ENCODE measurements around the gene CDH6.
A peak's percentile ranks its signal among the peaks of the same experiment; 100 is the strongest.

CDH6 gene

DNA sequence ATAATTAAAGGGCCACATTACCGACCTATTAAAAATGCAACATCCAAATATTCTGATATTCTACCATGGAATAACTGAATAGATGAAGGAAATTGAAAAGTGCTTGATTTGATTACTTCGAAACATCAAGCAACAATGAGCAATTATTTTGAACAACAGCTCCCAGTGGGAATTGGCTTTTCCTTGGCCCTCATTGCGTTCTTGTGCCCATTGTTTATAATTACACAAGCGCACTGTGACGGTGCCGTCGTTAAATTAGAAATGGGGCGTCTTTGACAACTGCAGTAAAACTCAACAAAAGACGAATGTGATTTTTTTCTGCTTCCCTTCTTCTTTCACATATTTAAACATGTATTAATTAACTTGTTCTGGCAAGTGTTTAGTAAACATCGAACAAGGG lies 61.6 kb downstream of the CDH6 start:
- DNase-seq = no peak

DNA sequence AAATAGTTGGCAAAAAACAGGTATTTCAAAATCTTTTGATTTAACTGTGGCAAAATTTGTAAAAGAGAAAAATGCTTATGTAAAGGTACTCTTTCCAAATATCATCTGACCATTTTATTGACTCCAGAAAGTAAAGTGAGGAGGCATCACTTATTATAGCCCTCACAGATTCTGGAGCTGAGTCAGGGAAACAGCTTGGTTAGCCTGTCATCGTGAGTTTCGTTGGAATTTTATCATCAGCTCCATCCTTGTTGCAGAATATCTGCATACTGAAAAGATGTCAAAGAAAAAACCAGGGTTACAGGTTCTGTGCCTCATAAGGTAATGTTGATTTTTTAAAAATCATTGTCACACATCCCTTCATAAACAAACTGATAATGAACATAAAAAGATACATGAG lies 74.8 kb downstream of the CDH6 start:
- DNase-seq = no peak

DNA sequence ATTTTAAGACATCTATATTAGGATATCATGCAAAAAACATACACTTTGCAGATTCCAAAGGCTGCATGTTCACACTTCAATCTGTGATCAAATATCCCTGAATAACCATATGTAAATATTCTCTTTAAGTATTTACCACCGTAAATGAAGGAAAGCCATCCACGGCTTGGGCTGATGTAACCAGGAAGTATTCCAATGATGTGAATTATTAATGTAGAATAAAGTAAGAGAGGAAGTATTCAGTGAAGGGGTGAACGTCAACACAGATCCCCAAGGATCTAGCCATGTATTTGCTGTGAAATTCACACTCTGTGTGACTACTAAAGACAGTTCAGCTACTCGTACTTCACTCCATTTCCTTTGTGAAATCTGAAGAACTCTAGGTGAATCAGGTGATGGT lies 75.2 kb downstream of the CDH6 start:
- no peak for DNase-seq

DNA sequence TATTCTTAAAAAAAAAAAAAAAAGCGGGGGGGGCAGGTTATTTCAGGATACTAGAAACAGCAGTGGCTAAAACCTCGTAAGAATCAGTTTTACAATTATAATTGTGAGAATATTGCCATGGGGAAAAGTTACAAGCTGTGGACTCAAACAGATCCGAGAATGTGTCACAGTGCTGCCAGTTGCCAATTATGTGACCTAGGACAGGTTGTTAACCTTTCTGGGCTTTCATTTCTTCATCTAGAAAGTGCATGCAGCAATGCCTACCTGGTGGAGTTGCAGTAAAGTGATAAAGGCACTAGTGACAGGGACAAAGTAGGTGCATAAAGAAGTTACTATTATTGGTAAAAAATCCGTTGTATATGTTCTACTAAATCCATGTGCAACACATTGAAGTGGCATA lies 75.8 kb downstream of the CDH6 start:
- DNase-seq = no peak

DNA sequence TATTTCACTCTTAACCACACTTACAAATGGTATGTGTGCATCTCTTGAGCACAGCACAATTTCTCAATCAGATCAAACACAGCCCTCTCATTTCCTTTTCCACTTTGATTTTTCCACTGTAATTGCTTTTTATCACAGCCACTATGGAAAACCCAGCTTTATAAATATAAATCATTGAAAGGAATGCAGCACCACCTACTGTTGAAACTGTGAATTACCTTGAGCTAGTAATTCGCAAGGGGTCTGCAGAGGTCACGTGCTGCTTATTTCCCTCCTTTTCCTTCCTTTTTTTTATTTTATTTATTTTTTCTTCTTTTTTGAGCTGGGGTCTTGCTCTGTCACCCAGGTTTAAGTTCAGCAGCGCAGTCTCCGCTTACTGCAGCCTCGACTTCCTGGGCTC lies 76.9 kb downstream of the CDH6 start:
- DNase-seq = peak; percentile 31 to 63

DNA sequence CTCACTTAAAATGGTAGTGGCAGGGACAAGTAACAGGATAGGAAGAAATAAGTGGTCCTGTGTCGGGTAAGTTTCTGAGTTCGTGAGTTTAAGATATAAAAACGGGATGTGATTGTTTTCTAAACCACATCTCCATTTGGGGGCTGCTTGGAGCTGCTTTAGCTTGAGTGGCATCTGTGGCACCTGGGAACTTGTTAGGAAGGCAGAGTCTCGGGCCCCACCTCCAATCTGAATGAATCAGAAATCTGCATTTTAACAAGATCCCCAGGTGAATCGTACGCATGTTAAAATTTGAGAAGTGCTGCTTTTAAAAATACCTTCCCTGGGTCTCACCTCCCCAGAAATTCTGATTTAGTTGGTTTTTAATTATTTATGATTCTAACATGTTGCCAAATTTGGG lies 78.1 kb downstream of the CDH6 start:
- no peak for DNase-seq

DNA sequence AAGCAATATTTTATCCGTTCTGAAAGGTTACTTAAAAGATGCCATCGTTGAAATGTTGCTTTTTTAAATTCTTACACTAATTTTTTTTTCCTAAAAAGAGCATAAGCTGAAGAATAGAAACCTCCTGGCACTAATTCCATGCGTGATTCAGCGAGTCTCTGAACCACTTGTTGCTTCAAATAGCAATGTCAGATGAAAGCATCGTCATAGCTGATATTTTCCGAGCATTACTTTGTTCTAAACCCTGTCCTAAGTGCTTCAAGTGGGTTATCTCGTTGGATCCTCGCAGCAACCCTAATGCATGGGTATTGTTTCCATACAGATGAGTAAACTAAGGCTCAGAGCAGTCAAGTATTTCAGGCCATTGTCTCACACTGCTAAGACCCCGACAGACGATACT lies 79.7 kb downstream of the CDH6 start:
- no peak for DNase-seq

DNA sequence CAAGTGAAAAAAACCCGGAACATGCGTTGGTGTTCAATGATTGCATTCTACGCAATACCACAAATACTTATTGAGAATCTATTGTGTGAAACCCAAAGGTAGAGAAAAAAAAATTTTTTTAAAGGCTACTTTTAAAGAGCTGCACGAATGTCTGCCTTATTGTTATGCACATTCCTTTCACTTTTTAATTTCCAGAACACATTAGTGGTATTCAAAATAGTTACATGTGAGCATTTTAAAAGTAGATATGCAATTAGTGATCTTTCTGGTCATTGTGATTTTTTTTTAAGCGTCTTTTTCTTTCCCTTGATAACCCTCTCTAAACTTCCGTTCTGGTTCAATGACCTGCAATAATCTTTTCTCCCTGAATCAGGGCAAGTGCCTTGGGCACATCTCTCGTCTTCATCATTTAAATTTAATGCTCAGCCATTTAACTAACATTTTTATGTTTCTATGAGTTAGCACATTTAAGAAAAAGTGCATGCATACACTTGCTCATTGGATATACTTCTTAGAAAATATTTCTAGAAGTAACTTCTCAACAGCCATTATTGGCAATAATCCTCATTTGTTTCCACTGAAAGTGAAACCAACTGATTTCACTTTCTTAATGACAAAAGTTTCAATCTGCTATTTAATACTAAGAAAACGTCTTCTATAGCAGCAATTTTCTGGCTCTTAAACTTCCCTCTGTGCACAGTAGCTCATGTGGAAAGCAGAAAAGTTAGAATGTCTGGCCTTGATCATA lies 80.3 kb downstream of the CDH6 start:
- DNase-seq = no peak

DNA sequence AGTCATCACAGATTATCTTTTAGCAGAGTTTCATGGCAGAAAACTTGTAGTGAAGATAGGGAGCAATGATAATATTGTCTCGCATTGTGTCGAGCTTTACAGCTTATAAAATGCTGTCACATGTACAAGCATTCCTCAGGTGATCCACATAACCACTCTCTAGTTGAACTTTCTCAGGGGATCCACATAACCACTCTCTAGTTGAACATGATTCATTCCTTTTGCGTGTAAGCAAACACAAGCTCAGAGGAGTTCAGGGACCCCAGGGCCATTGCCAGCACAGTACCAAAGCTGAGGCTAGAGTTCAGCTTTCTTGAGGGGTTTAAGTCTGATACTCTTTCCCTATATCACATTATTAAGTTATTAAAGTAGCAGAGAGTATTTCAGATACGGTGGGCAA lies 86.7 kb downstream of the CDH6 start:
- DNase-seq = no peak

DNA sequence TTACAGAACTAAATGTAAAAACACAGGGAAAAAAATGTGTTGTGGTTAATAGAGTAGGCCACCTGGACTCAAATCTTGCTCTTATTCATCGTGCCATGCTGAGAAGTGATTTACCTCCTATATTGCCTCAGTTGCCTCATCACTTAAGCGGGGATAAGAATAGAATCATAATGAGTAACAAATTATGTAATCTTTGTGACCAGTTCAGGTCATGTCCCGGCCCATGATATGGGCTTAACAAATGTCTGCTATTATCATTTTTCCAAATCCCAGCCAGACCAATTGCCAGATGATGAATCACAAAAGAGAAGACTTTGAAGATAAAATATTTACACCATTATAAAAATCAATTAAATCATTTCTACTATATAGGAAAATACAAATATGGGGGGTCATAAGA lies 89.8 kb downstream of the CDH6 start:
- DNase-seq = no peak

DNA sequence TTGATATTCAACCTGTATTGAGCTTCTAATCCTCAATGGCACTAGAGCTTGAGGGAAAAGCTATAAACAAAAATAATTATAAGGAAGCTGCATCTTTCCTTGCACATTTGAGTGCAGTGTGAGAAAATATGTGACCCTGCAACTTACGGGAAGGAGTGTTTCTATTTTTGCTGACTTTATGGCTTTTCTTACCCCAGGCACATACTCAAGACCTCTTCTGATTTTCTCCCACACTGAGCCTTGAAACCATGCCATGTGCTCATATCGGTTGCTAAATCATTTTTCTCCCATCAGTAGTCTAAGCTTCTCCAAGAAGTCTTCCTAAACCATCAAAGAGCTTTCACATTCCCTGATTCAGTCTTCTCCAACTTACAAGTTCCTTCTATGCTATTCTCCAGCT lies 91.5 kb downstream of the CDH6 start:
- DNase-seq = no peak

DNA sequence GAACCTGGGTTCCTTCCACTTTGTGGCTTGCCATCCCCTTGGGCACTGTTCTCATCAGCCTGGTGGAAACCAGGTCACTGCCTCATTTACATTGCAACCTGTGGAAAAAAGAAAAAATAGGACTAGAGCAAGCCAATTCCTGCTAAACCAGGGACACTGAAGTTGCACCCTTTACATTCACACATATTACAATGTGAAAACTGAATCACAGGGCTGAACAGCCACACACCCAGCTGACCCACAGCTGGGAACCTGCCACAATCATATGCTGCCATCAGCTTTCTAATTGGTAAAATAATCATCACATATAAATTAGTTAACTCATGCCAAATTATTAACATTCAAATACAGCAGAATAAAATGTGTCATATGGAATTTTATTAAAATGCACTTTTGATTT lies 94.5 kb downstream of the CDH6 start:
- DNase-seq = no peak

DNA sequence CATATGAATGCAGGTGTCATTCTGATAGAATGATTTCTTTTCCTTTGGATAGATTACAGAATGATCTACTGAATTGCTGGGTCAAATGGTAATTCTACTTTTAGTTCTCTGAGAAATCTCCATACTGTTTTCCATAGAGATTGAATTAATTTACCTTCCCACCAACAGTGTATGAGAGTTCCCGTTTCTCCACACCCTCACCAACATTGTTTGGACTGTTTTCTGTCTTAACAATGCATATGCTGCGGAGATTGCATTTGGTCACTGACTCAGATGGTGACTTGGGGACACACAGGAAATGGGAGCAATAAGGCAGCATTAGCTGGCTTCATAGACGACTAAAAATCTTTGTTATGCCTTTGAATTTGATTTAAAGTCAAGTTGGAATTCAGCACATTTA lies 95.9 kb downstream of the CDH6 start:
- no peak for DNase-seq

DNA sequence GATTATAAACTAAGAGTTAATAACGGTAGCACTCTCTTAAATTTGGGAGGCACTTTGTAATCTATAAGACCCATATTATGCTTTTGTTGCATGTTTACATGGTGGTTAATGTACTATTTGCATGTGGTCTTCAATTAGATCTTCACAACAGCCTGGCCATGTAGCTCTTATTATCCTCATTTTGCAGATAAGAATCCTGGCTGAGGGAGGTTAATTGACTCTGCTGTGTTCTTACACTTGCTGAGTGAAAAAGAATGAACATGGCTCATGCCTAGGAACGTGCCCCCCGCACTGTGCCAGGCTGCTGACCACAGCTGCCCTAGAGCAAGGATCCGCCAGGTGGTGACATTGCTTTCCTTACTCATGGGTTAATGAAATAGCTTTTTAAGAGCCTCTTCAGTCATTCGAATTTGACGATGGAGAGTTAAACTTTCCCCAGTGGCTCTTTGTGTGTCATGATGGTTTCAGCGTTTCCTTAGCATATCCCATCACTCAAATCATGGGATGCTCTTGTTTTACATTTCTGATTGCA lies 97.9 kb downstream of the CDH6 start:
- DNase-seq = no peak

DNA sequence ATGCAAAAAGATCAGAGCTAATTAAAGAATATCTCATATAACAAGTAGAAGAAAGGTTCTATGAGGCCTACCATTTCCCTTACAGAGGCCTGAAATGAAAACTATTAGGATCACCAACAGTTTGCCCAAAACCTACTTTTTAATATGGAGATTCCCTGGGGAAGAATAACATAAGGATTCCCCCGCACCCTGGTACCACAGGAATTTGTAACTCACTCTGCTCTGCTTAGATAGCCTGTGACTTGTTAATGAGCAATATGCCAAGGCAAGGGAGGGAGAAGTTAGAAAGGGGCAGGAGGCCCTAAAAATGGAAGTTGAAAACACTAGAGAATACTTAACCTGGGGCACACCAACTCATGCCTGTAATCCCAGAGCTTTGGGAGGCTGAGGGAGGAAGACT lies 107.0 kb downstream of the CDH6 start:
- no peak for DNase-seq

DNA sequence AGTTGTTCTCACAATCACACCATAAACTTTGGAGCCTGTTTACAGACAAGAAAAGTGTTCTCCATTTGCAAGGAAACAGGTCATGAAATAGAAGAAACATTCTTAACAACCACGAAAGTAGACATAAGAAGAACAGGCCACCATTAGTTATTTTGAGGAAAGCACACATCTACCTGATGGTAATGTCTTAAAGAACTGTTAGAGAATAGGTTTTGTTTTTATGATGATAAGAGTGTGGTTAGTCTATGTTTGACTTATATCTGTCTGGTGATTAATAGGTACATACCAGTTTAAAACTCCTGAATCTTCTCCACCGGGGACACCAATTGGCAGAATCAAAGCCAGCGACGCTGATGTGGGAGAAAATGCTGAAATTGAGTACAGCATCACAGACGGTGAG lies 108.3 kb downstream of the CDH6 start:
- DNase-seq = no peak

DNA sequence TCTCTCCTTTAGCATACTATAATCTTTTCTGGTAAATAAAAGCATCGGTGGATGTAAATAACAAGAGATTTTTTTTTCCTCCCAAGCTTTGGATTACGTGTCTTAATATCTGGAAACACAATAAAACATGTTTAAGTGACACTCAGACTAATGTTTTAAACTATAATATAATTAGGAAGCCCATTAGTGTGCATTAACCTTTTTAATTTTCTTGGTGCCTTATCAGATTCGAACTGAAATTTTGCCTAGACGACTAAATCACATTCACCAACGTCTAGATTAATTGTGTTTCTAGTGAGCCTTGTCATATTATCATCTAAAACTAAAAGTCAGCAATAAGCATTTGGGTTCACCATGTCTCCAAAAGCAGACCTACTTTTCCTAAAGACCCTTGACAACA lies 110.2 kb downstream of the CDH6 start:
- DNase-seq = no peak

DNA sequence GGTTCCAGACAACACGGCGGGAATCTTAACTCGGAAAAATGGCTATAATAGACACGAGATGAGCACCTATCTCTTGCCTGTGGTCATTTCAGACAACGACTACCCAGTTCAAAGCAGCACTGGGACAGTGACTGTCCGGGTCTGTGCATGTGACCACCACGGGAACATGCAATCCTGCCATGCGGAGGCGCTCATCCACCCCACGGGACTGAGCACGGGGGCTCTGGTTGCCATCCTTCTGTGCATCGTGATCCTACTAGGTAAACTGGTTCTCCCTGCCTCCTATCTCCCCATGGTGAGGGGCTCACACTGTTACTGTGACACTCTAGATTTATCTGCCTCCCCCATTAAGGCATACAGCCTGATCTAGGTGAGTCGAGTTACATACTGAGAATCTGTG lies 124.2 kb downstream of the CDH6 start:
- DNase-seq = no peak

DNA sequence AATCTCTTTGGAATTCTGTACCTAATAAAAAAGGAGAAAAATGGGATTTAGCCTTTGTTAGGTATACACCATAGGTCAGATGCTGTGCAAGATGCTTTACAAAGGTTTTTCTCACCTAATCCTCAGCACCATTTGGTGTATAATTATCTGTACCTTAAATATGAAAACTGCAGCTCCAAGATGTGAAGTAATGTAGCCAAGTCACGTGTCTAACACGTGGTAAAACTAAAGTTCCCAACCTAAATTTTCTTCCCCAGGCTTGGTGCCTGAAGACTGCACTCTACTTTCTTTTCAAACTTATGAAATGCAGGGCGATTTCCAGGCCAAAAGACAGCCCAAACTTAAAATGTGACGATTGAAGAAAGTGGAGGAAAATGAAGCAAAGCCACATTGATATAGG lies 125.8 kb downstream of the CDH6 start:
- DNase-seq = no peak

DNA sequence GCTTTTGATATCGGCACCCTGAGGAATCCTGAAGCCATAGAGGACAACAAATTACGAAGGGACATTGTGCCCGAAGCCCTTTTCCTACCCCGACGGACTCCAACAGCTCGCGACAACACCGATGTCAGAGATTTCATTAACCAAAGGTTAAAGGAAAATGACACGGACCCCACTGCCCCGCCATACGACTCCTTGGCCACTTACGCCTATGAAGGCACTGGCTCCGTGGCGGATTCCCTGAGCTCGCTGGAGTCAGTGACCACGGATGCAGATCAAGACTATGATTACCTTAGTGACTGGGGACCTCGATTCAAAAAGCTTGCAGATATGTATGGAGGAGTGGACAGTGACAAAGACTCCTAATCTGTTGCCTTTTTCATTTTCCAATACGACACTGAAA lies 129.5 kb downstream of the CDH6 start:
- no peak for DNase-seq

DNA sequence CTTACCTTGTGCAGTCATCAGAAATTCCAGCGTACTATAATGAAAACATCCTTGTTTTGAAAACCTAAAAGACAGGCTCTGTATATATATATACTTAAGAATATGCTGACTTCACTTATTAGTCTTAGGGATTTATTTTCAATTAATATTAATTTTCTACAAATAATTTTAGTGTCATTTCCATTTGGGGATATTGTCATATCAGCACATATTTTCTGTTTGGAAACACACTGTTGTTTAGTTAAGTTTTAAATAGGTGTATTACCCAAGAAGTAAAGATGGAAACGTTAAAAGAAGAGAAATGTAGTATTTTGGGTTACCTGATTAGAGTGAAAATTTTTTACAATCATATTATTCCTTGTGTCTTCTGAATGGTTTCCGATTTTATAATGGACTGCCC lies 131.4 kb downstream of the CDH6 start:
- no peak for DNase-seq

DNA sequence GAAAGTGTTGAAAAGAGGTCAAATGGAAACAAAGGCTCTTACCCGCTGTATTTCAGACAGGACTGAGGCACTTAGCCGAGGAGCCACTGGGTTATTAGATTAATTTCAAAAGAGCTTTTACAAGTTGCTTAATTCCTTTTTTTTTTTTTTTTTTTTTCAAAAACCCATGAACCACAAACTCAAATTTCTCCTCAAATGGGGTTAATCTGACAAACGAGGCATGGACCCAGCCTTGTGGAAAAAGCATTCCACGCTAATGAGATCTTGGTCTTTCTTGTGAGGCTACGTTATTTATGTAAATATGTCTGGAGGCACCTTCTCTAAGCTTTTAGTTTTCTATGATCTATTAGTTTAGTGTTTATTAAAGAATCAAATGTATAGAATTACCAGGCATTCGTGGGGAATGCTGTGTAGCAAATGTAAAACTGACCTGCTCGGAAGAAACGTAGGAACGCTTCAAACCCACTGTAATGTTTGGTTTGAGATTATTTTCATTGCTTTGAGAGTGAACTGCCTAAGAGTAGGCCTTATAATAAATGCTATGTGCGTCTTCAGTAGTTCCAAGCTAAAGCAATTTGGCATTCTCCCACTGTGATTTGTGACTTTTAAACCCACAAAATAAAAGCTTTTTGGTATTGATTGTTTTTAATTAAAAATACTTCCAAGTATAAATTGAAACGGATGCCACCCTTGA lies 134.7 kb downstream of the CDH6 start:
- DNase-seq = no peak

DNA sequence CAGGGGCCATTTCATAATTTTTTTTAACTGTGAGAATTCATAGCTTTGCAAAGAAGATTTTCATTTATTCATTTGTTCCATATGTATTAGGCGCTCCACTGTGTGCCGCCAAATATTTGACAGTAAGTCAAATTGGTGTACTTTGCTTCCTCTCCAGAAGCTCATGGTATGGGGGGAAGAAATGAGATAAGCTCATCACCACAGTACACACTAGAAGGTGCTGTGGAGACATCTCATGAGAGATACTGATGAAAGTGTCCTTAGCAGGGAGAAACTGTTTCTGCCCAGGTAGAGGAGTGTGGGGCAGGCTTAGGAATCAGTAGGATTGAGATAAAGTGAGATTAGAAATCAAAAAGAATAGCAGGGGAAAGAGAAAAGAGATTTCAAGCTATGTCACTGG lies 136.2 kb downstream of the CDH6 start:
- no peak for DNase-seq

DNA sequence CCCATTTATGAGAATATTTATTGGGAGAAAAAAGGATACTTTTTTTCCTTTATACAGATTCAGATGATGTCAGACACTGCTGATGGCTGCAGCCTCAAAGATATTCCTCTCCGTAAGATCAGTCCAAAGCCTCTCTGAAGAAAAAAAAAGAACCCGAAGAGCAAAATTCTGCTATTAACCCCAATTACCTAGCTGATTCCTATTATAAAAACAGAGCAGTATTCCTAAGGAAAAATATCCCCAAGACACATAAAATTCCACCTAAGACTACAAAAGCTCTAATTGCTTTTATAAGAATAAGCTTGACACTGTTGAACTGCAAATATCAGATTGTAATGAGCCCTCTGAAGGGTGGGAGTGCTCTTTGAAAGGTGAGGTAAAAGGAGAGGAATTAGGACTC lies 138.7 kb downstream of the CDH6 start:
- DNase-seq = no peak

DNA sequence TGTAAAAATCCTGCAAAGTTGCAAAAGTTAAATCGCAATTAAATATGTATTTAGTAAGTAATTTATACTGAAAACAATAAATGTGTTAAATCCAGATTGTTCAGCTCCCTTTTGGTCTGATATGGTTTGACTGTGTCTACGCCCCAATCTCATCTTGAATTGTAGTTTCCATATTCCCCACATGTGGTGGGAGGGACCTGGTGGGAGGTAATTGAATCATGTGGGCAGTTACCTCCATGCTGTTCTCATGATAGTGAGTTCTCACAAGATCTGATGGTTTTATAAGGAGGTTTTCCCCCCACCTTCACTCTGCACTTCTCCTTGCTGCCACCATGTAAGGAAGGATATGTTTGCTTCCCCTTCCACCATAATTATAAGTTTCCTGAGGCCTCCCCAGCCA lies 140.0 kb downstream of the CDH6 start:
- DNase-seq = no peak

Measured in Kasumi-1 (cell line).